HEK293 (cell line): ENCODE measurements around the gene HOXA6.

ENCODE experiments used
- TCF7L2 ChIP-seq: IDR thresholded peaks from 2 replicates; pipeline ENCODE4 v1.6.1; 2011; ENCODE audit warnings: low read depth, mild to moderate bottlenecking, inconsistent platforms, low read length, moderate library complexity, borderline replicate concordance
- YY1 ChIP-seq: fragments of 450-650 bp; formaldehyde crosslinking; IDR thresholded peaks from 2 replicates; pipeline ENCODE4 v1.5.1; 2018; ENCODE audit warnings: missing biosample characterization, missing genetic modification characterization
- ZBTB17 ChIP-seq: fragments of 450-650 bp; formaldehyde crosslinking; IDR thresholded peaks from 2 replicates; pipeline ENCODE4 v1.5.1; 2016; ENCODE audit warnings: missing biosample characterization, missing genetic modification characterization
- ZBTB21 ChIP-seq: fragments of 450-650 bp; formaldehyde crosslinking; IDR thresholded peaks from 2 replicates; pipeline ENCODE4 v1.5.1; 2017; ENCODE audit warnings: missing biosample characterization, missing genetic modification characterization
- ZFP3 ChIP-seq: fragments of 450-650 bp; formaldehyde crosslinking; IDR thresholded peaks from 2 replicates; pipeline ENCODE4 v1.5.1; 2016; ENCODE audit warnings: low read depth, missing biosample characterization, missing genetic modification characterization
- ZNF140 ChIP-seq: fragments of 450-650 bp; formaldehyde crosslinking; IDR thresholded peaks from 2 replicates; pipeline ENCODE4 v1.5.1; 2016; ENCODE audit warnings: missing biosample characterization, missing genetic modification characterization
- ZNF23 ChIP-seq: fragments of 450-650 bp; formaldehyde crosslinking; IDR thresholded peaks from 2 replicates; pipeline ENCODE4 v1.5.1; 2016; ENCODE audit warnings: missing biosample characterization, missing genetic modification characterization, borderline replicate concordance
- ZNF274 ChIP-seq, 2 experiments: fragments of 200-500 bp in 1 of 2; fragments of 450-650 bp in 1 of 2; sonication (Bioruptor generic) in 1 of 2; formaldehyde crosslinking in 1 of 2; IDR thresholded peaks; 2 replicates each; pipeline versions ENCODE4 v1.5.1 to v1.6.1; 2014 to 2016; ENCODE audit warnings: borderline replicate concordance in 1 of 2, inconsistent platforms in 1 of 2, low read length in 1 of 2, missing biosample characterization in 1 of 2, missing genetic modification characterization in 1 of 2
- ZNF311 ChIP-seq: fragments of 450-650 bp; formaldehyde crosslinking; IDR thresholded peaks from 2 replicates; pipeline ENCODE4 v1.5.1; 2017; ENCODE audit warnings: missing biosample characterization, missing genetic modification characterization, borderline replicate concordance
- ZNF624 ChIP-seq: fragments of 450-650 bp; formaldehyde crosslinking; IDR thresholded peaks from 2 replicates; pipeline ENCODE4 v1.5.1; 2017; ENCODE audit warnings: missing biosample characterization, missing genetic modification characterization
- ZNF629 ChIP-seq: fragments of 450-650 bp; formaldehyde crosslinking; IDR thresholded peaks from 2 replicates; pipeline ENCODE4 v1.5.1; 2017; ENCODE audit warnings: missing biosample characterization, missing genetic modification characterization
- TF ChIP-seq, protein P1 (sequence below): fragments of 450-650 bp; formaldehyde crosslinking; IDR thresholded peaks from 2 replicates; pipeline ENCODE4 v1.5.1; 2017; ENCODE audit warnings: missing biosample characterization, mild to moderate bottlenecking, missing genetic modification characterization, moderate library complexity
- TF ChIP-seq, protein P2 (sequence below): fragments of 450-650 bp; formaldehyde crosslinking; IDR thresholded peaks from 2 replicates; pipeline ENCODE4 v1.5.1; 2016; ENCODE audit warnings: missing biosample characterization, missing genetic modification characterization, low read depth
- TF ChIP-seq, protein P3 (sequence below): fragments of 450-650 bp; formaldehyde crosslinking; IDR thresholded peaks from 2 replicates; pipeline ENCODE4 v1.5.1; 2016; ENCODE audit warnings: missing biosample characterization, missing genetic modification characterization

DNA sequence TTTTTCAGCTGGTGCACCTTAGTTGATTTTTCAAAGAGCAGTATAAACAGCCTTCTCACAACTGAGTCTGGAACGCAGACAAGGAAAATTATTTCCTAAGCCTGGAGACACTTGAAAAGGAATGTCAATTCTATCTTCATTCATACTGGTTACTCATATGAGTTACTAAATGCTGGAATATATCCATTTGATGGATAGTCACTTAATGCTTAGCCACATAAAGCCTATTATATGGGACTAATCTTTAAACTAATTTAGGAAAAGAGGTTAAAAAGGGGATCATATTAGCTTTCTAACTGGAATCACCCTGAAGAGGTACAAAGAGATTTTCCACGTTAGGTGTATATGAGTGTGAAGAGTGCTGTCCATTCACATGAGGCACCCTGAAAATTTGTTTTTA lies 15.4 kb downstream of the HOXA6 start:
- no peak for TF ChIP-seq YY1 (tag by site-specific recombination)
- TF ChIP-seq, protein P1, sequence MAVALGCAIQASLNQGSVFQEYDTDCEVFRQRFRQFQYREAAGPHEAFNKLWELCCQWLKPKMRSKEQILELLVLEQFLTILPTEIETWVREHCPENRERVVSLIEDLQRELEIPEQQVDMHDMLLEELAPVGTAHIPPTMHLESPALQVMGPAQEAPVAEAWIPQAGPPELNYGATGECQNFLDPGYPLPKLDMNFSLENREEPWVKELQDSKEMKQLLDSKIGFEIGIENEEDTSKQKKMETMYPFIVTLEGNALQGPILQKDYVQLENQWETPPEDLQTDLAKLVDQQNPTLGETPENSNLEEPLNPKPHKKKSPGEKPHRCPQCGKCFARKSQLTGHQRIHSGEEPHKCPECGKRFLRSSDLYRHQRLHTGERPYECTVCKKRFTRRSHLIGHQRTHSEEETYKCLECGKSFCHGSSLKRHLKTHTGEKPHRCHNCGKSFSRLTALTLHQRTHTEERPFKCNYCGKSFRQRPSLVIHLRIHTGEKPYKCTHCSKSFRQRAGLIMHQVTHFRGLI (tag by site-specific recombination), result no peak
- no peak for TF ChIP-seq ZNF629
- no peak for TF ChIP-seq ZBTB21 (tag by site-specific recombination)
- TF ChIP-seq, protein P2, sequence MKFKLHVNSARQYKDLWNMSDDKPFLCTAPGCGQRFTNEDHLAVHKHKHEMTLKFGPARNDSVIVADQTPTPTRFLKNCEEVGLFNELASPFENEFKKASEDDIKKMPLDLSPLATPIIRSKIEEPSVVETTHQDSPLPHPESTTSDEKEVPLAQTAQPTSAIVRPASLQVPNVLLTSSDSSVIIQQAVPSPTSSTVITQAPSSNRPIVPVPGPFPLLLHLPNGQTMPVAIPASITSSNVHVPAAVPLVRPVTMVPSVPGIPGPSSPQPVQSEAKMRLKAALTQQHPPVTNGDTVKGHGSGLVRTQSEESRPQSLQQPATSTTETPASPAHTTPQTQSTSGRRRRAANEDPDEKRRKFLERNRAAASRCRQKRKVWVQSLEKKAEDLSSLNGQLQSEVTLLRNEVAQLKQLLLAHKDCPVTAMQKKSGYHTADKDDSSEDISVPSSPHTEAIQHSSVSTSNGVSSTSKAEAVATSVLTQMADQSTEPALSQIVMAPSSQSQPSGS, result no peak
- no peak for TF ChIP-seq TCF7L2
- no peak for TF ChIP-seq ZNF23 (tag by site-specific recombination)
- no peak for TF ChIP-seq ZNF624 (tag by site-specific recombination)
- no peak for TF ChIP-seq ZFP3
- TF ChIP-seq ZNF140, result no peak
- TF ChIP-seq ZNF311 (tag by site-specific recombination), result no peak
- TF ChIP-seq, protein P3, sequence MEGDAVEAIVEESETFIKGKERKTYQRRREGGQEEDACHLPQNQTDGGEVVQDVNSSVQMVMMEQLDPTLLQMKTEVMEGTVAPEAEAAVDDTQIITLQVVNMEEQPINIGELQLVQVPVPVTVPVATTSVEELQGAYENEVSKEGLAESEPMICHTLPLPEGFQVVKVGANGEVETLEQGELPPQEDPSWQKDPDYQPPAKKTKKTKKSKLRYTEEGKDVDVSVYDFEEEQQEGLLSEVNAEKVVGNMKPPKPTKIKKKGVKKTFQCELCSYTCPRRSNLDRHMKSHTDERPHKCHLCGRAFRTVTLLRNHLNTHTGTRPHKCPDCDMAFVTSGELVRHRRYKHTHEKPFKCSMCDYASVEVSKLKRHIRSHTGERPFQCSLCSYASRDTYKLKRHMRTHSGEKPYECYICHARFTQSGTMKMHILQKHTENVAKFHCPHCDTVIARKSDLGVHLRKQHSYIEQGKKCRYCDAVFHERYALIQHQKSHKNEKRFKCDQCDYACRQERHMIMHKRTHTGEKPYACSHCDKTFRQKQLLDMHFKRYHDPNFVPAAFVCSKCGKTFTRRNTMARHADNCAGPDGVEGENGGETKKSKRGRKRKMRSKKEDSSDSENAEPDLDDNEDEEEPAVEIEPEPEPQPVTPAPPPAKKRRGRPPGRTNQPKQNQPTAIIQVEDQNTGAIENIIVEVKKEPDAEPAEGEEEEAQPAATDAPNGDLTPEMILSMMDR (tag by site-specific recombination), result no peak
- TF ChIP-seq ZBTB17 (tag by site-specific recombination), result no peak
- no peak for TF ChIP-seq ZNF274 (IDR thresholded peaks at IDR 0.05; ENCODE audit: low read length)
- TF ChIP-seq ZNF274 (tag by site-specific recombination; IDR thresholded peaks at IDR 0.05; ENCODE audit: borderline replicate concordance), result no peak
